HG03108 (cell line): ENCODE measurements around the gene SCP2.

Source experiments
- ATAC-seq: cut with Tn5 transposase; IDR thresholded peaks from one replicate; pipeline ENCODE4 v1.9.1; 2021; ENCODE audit warnings: moderate library complexity; ENCODE audit not compliant: unreplicated experiment

The SCP2 gene, protein sequence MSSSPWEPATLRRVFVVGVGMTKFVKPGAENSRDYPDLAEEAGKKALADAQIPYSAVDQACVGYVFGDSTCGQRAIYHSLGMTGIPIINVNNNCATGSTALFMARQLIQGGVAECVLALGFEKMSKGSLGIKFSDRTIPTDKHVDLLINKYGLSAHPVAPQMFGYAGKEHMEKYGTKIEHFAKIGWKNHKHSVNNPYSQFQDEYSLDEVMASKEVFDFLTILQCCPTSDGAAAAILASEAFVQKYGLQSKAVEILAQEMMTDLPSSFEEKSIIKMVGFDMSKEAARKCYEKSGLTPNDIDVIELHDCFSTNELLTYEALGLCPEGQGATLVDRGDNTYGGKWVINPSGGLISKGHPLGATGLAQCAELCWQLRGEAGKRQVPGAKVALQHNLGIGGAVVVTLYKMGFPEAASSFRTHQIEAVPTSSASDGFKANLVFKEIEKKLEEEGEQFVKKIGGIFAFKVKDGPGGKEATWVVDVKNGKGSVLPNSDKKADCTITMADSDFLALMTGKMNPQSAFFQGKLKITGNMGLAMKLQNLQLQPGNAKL

DNA sequence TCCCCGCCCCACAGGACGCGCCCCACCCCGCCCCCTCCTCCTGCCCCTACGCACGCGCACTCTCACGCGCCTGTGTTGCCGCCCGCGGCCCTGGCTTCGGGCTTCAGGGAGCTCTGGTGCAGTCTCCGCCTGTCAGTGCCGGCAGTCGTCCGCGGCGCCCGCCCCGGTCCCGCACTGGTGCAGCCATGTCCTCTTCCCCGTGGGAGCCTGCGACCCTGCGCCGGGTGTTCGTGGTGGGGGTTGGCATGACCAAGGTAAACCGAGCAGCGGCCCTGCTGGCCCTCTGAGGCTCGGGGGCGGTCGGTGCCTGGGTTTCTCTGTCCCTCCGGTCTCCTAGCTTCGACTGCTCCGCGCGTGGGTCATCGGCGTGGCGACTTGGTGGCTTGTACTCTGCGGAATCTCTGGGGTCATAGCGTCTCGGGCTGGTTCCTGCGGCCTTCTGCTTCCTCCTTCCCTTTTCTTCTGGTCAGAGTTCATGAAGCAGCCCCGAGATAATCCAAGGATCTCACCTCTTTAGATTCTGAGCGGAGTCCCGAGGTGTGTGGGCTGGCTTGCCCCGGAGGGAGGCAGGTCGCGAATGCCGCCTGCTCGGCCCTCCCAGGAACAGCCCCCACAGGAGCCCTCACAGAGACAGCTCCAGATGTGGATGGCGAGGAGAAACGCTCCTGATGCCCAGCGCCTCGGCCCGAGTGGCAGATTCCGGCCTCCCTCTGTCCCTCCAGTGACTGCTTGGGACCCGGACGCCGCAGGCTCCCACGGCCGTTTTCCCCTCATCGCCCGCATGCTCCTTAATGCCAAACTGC lies at the start of gene SCP2:
SCP2 (plus strand) TSS at position 65 of the 803 bp plus-strand sequence; CDS start at position 186, 121 bp downstream.
- ATAC-seq, result peak; percentile 65

DNA sequence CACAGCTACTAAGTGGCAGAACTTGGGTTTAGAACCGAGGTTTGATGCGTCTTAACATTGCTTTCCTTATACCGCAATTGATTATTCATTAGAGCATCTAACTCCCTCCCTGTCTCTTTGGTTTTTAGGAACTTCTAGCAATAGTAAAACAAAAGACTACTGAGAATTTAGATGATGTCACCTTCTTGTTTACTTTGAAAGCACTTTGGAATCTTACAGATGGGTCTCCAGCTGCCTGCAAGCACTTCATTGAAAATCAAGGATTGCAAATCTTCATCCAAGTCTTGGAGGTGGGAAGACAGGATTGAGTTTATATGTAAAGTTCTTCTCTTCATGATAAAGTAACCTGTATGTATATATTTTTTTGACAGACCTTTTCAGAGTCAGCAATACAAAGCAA lies 49.5 kb upstream of the SCP2 start:
- ATAC-seq, result no peak

DNA sequence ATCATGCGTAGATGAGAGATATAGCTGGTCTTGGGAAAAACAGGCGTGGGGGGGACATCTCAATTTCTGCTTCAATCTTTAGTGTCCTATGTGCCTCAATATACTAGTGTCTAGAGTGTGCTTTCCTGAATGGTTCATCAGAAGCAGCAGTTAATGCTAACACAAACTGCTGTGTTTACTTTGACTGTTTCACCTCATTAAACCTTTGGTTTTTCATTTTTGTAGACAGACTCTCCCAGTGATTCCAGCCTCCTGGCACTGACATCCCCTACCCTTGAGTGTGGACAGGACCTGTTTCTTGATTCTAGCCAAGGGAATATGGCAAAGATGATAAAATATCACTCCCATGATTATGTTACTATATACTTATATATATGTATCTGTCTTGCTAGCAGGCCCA lies 46.9 kb upstream of the SCP2 start:
- ATAC-seq, result no peak

DNA sequence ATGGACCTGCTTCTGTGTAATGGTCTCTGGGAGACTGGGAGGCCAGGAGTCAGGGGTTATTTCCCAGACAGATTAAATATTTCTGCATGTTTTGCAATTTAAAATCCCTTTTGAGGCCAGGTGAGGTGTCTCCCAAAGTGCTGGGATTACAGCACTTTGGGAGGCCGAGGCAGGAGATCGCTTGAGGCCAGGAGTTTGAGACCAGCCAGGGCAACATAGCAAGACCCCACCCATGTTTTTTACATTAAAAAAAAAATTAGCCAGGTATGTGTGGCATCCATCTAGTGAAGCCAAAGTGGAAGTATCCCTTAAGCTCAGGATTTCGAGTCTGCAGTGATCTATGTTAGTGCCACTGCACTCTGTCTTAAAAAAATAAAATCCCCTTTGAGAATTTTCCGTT lies 39.6 kb upstream of the SCP2 start:
- no peak for ATAC-seq

DNA sequence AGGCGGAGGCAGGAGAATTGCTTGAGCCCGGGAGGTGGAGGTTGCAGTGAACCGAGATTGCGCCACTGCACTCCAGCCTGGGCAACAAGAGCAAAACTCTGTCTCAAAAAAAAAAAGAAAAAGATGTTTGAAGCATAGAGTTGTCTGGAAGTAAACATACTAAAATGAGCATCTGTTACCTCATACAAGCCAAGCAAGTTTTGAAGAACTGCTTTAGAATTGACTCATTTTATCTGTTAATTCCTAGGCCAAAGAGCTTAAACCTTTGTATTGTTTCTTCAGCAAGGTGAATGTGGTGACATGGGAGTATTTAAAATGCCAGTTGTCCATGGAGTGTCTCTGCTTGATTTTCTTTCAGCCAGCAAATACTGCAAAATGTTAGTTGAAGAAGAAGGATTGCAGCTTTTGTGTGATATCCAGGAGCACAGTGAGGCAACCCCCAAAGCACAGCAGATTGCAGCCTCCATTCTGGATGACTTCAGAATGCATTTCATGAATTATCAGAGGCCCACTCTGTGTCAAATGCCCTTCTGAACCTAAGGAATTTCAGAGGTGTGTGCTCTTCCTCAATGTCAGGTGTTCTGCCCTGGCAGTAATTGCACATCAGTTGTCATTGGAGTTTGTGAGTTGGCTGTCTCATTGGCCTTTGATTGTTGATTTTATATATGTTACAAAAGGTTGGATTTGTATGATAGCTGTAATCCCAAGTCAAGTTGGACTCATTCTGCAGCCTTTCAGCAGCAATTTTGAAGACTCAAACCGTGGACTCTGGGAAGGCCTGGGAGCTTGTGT lies 34.5 kb upstream of the SCP2 start:
- ATAC-seq, result no peak

DNA sequence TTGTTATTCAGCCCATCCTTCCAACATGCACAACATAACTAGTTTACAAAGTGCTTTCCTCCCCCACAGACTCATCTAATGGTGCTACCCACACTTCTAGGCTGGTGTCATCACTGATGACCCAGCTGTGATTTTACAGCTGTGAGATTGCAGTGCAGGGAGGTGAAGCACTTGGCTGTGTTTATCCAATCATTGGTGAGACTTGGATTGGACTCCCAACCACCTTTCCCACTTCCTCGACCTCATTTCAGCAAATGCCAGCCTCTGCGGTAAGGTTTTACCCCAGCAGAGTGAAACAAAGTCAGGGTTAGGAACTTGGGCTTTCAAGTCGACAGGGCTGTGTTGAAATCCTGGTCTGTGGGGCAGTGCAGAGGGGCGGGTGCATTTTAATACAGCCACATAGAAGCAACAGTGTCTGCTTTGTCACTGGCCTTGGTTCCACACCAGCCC lies 27.6 kb upstream of the SCP2 start:
- no peak for ATAC-seq

DNA sequence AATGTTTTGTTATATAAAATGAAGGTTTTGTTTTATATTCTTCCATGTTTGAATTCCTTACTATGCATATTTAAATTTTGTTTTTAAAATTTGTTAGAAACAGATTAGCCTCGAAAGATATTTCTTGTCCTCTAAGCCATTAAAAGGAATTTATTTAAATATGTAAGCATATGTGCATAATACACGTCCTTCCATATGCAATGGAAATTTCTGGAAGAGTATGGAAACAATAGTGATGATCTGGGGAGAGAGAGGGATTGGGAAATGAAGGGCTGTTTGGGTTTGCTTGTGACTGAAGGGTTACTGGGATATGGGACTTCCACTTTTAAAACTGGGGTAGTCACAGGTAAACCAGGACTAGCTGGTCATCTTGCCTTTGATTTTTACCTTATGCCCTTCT lies 26.7 kb upstream of the SCP2 start:
- no peak for ATAC-seq

DNA sequence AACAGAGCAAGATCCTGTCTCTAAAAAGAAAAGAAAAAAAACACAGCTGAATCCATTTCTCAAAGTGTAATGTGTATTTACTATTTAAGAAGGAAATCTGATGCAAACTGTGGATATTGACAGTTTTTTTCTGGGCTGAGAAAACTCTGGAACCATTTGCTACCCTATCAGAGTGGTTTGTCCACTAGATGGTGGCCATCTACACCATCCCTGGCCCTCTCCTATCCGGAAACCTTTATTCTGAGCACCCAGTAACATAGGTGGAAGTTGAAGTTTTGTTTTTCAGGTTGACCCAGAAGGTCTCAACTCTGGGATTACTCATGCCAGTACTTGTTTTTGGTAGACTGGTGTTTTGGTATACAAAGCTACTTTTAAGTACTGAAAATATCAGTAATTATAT lies 25.7 kb upstream of the SCP2 start:
- no peak for ATAC-seq

DNA sequence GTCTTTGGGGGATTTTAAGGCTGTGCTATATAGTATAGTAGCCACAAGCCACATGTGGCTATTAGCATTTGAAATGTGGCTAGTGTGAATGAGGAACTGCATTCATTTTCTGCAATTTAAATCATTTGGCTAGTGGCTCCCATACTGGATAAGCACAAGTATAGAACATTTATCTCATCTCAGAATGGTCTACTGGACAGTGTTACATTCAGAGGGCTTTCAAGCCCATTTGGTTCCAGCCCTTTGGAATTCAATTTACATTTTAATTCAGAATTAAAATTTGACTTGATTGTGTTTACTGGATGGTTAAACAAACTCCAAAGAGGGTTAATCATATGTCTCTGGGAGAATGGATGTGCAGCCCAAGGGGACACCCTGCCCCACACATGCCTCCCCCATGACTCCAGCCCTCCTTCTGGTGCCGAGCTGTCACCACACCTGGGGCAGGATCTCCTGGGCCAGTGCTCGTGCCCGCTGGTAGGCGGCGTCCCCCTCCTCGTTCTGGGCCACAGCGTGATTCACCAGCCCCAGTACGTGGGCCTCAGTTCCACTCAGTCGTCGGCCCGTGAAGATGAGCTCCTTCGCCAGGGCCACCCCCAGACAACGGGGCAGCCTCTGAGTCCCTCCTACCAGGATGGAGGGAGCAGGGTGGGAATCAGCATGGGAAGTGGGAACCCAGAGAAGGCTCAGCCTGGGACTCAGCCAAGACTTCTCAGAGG lies 22.7 kb upstream of the SCP2 start:
- ATAC-seq, result no peak

DNA sequence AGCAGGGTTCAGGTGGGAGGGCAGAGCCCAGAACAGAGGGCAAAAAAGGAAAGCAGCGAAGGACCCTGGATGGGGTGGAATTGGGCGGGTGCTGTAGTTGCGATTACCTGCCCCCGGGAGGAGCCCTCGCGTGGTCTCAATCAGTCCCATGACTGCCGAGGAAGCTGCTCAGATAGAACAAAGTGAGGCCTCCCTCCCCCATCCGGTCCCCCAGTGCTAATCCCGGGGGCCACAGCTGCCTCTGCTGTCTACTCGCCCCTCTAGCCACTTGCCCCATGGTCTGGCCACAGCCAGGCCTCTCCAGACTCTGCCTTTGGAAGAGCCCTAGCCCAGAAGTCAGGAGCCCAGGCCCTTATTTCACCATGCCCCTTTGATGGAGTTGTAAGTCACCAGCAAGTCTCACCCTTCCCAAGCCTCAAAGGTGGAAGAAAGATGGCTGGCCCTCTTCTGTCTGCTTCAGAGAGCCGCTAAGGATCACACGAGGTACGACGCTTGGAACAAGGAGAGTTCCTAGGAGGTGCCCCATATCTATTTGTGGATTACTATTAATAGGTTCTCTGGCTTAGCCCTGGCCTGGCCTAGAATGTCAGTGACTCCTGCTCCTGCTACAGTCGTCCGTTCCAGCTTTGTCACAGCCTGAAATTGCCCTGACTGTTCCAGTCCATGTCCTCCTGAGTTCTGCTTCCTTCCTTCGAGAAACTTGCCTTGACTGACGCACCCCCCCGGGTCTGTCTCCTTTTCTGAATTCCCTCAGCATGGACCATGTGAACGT lies 22.0 kb upstream of the SCP2 start:
- no peak for ATAC-seq

DNA sequence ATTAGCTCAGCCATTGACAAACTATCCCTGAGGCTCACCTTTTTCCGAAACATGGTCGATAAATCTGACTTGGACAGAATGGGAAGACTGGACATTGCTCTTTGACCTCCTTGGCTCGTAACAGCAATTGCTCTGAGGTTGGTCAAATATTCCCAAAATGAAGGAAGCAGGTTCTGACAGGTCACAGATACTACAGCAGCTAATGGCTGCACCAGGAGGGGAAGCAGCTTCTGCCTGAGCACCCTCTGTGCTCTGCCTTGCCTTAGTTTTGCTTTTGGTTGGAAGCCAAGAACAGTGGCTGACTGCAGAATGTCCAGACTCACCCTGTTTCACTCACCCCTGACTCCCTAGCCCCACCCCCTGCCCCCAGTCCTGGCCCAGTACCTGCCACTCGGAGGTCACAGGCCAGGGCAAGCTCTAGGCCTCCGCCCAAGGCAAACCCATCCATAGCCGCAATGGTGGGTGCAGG lies 20.9 kb upstream of the SCP2 start:
- no peak for ATAC-seq

DNA sequence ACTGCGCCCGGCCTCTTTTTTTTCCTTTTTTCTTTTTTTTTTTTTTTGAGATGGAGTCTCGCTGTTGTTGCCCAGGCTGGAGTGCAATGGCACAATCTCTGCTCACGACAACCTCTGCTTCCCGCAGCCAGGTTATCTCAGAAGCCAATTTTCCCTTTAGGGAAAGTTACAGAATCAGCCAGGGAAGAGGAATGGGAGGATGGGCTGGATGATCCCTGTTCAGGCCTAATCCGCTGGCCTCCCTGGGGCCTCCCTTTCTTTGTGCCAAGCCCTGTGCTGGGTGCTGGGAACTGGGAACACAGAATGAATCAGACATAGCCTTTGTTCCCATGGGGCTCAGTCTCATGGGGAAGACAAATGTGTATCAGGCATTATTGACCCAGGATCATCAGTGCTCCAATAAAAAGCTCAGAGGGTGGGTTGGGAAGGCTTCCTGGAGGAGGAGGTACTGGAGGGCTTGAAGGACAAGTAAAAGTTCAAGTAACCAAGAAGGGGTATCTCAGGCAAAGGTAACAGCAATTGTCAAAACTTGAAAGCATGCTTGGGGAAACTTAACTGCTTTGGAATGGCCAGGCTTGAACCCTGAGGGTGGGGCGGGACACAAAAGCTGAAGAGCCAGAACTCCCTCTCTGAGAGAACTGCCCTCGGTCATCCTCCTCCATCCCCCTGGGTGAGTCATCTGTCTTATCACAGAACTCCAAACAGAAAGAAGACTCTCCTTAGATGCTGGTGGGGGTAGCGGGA lies 19.8 kb upstream of the SCP2 start:
- no peak for ATAC-seq

DNA sequence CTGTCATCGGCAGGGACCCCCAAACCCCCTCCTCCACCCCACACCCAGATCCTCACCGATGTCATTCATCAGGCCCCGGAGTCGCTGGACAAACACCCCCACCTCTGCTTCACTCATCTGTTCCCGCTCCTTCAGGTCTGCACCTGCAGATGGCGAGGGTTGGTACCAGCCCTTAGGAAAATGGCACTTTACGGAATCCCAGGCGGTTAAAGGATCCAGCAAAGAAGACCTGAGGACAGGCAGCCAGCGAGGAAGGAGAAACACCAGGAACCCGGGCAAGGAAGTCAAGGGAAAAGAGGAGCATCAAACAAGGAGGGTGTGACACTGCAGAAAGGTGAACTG lies 19.3 kb upstream of the SCP2 start:
- ATAC-seq, result no peak

DNA sequence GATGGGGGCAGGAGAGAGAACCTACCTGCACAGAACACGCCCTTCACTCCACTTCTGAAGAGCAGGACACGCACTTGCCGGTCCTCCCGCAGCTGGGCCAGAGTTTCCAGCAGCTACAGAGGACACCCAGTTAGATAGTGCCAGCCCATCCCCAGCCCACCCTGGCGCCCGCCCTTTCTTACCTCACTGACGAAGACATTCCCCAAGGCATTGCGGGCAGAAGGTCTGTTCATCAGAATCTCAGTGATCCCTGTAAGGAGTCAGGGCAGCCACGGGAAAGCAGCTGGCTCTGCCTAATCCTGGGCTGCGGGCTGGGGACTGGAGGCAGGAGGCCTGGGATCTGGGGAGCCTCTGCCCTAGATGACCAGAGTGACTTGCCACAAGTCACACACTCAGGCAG lies 15.5 kb upstream of the SCP2 start:
- no peak for ATAC-seq

DNA sequence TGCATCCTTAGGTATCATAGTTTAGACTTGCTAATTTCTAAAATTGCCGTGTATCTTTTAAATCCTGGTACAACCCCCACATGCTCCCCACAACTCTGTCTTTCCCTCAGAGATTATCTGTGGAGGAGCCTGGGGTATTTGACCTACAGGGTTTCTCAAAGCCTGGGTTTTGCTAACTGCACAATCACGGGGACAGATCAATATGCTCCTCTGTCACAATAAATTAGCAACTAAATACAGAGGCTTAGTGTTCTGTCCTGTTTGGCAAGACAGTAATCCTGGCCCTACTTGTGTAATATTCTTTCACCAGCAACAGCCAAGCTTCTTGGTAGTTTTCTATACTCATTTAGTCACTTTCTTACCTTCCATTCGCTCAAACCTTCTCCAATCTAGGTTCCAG lies 14.1 kb upstream of the SCP2 start:
- ATAC-seq, result no peak

DNA sequence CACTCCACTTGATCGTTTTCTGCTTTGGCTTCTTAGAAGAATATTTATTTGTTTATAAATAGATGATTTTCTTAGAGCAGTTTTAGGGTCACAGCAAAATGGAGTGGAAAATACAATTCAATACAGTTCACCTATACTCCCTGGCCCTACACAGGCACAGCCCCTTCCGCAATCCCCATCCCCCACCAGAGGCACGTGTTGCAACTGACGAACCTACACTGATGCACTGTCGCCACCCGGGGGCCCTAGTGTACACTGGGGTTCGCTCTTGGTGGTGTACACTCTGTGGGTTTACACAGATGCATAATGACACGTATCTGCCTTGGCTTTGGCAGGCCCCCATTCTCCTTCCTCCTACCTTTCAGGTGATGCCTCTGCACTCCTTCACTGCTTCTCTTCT lies 13.5 kb upstream of the SCP2 start:
- no peak for ATAC-seq

DNA sequence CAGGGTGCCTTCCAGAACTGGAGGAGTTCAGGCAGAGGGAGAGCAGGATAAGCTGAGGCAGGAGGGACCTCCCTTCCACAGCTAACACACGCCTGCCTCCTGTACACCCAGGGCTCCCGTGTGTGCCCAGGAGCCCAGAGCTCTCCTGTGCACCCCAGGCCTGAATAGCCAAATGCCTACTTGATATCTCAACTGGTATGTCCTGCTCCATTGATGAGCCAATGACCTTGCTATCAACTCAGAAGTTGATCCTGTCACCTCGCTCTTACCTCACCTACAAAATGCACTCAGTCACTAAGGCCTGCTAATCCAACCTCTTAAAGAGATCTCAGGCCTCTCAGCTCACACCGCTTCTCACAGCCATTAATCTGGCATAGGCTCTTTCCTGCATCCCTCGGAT lies 12.6 kb upstream of the SCP2 start:
- no peak for ATAC-seq

DNA sequence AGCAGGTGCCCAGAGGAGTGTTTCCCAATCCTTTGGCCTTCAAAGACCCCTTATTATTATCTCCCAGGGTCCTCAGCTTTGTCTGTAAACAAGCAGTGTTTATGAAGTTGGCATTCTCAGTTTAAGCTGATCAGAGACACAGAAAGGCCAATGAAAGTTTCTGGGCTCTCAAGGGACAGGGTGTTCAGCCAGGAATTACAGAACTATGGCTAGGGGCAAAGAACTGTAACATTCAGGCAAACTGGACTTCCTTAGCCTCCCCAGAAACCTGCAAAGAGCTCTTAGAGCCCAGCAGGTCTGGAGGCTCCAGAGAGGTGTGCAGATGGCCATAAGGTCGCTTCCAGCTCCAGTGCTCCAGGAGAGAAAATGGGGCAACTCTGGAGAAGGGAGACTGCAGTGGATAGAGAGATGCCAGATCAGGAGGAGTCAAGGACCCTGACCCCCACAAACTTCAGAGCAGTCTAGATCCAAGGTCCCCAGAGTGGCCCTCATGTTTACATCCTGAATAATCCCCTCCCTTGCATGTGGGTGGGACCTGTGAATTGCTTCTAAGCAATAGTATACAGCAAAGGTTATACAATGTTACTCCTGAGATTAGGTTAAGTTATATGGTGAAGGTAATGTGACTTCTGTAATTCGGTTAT lies 11.7 kb upstream of the SCP2 start:
- ATAC-seq, result no peak

DNA sequence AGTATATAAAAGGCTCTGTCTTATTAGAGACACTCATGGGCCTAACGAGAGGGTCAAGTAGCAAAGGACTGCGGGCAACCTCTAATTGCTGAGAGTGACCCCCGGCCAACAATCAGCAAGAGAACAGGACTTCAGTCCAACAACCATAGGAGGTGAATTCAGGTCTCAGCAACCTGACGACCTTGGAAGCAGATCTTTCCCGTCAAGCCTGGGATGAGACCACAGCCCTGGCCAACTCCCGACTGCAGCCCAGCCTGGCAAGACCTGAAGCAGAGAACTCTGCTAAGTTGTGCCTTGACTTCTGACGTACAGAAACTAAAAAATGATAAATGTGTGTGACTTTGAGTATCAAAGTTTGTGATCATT lies 11.2 kb upstream of the SCP2 start:
- ATAC-seq, result no peak
